Activated T-cell treated with anti-CD3 and anti-CD28 coated beads, Interleukin-2, amount 50 U/mL, for 4 hours (primary cell): ENCODE results near the gene CSNK1A1L. TPM values are rescaled to one million over a fixed set of nuclear protein-coding genes. Genes with fewer than 3 reads are reported as not detected.

Source experiments
- ATAC-seq, 2 donors: fragments of 200-7000 bp; cut with Tn5 transposase; one replicate each; pipeline ENCODE4 v1.10.0; 2021
- DNase-seq: peaks from one replicate; pipeline ENCODE4 v3.0.0-alpha.2; 2020
- H3K27me3 Mint-ChIP-seq: one replicate; pipeline ENCODE4 v1.8.0; 2021; ENCODE audit warnings: low read depth, mixed read lengths
- H3K36me3 Mint-ChIP-seq: one replicate; pipeline ENCODE4 v1.8.0; 2022; ENCODE audit warnings: mixed read lengths; ENCODE audit not compliant: insufficient read depth
- H3K4me1 Mint-ChIP-seq: one replicate; pipeline ENCODE4 v1.8.0; 2021; ENCODE audit warnings: low read depth, mixed read lengths
- H3K4me3 Mint-ChIP-seq: one replicate; pipeline ENCODE4 v1.8.0; 2021; ENCODE audit warnings: mild to moderate bottlenecking, moderate library complexity, mixed read lengths
- H3K9me3 Mint-ChIP-seq: one replicate; pipeline ENCODE4 v1.8.0; 2021; ENCODE audit warnings: mixed read lengths
- total RNA-seq, 3 donors: library from RNA; stranded (reverse); gene quantifications; one replicate each; pipeline ENCODE4 v1.2.1, GENCODE V29; 2021

Gene CSNK1A1L
- total RNA-seq, 3 donors from 2014 or later = not detected

- H3K4me1 Mint-ChIP-seq = no peaks in the 10 kb centered on the region
- no peaks in the 10 kb centered on the region for H3K36me3 Mint-ChIP-seq
- no peak for DNase-seq
- no peak overlapping the region for H3K4me3 Mint-ChIP-seq
- H3K27me3 Mint-ChIP-seq = peaks cover 2% of the 10 kb centered on the region
- peaks cover 3% of the 10 kb centered on the region for H3K9me3 Mint-ChIP-seq
- ATAC-seq = no peak
Observed at GRCh38 chr13:37129866-37130265, 24.4 kb upstream of the CSNK1A1L start.

- Mint-ChIP-seq H3K27me3 (peaks cover 2% of the 10 kb centered on the region), H3K4me3 (no peak overlapping the region), H3K36me3 (no peaks in the 10 kb centered on the region), H3K9me3 (peaks cover 3% of the 10 kb centered on the region), H3K4me1 (no peaks in the 10 kb centered on the region)
- DNase-seq (no peak), ATAC-seq (no peak)
Observed at GRCh38 chr13:37127691-37128241, 22.3 kb upstream of the CSNK1A1L start.

- no peaks in the 10 kb centered on the region for H3K36me3 Mint-ChIP-seq
- H3K4me3 Mint-ChIP-seq = no peak overlapping the region
- DNase-seq (no peak), ATAC-seq (no peak)
- H3K27me3 Mint-ChIP-seq = peaks cover 5% of the 10 kb centered on the region
- no peaks in the 10 kb centered on the region for H3K4me1 Mint-ChIP-seq
- no peaks in the 10 kb centered on the region for H3K9me3 Mint-ChIP-seq
Observed at GRCh38 chr13:37123337-37123736, 17.9 kb upstream of the CSNK1A1L start.

GRCh38 chr13:37118016-37118415, 12.6 kb upstream of the CSNK1A1L start:
- no peak overlapping the region for H3K4me3 Mint-ChIP-seq
- peaks cover 5% of the 10 kb centered on the region for H3K27me3 Mint-ChIP-seq
- H3K4me1 Mint-ChIP-seq = no peaks in the 10 kb centered on the region
- no peaks in the 10 kb centered on the region for H3K9me3 Mint-ChIP-seq
- DNase-seq = no peak
- no peaks in the 10 kb centered on the region for H3K36me3 Mint-ChIP-seq
- no peak for ATAC-seq

GRCh38 chr13:37114250-37114649, 8.8 kb upstream of the CSNK1A1L start:
- Mint-ChIP-seq H3K4me3 (no peak overlapping the region), H3K36me3 (no peaks in the 10 kb centered on the region), H3K27me3 (peaks cover 2% of the 10 kb centered on the region), H3K4me1 (no peaks in the 10 kb centered on the region), H3K9me3 (no peaks in the 10 kb centered on the region)
- no peak for ATAC-seq
- DNase-seq = no peak

GRCh38 chr13:37113534-37113933, 8.1 kb upstream of the CSNK1A1L start:
- H3K27me3 Mint-ChIP-seq = peaks cover 2% of the 10 kb centered on the region
- ATAC-seq = no peak
- H3K4me1 Mint-ChIP-seq = no peaks in the 10 kb centered on the region
- no peaks in the 10 kb centered on the region for H3K36me3 Mint-ChIP-seq
- H3K9me3 Mint-ChIP-seq = no peaks in the 10 kb centered on the region
- no peak for DNase-seq
- H3K4me3 Mint-ChIP-seq = no peak overlapping the region

- H3K27me3 Mint-ChIP-seq = peaks cover 11% of the 10 kb centered on the region
- H3K4me1 Mint-ChIP-seq = no peaks in the 10 kb centered on the region
- no peaks in the 10 kb centered on the region for H3K9me3 Mint-ChIP-seq
- no peaks in the 10 kb centered on the region for H3K36me3 Mint-ChIP-seq
- no peak for DNase-seq
- ATAC-seq = no peak
- H3K4me3 Mint-ChIP-seq = no peak overlapping the region
Observed at GRCh38 chr13:37109051-37109678, 3.7 kb upstream of the CSNK1A1L start.

- no peaks in the 10 kb centered on the region for H3K4me1 Mint-ChIP-seq
- no peak overlapping the region for H3K4me3 Mint-ChIP-seq
- no peaks in the 10 kb centered on the region for H3K9me3 Mint-ChIP-seq
- ATAC-seq (no peak), DNase-seq (no peak)
- H3K27me3 Mint-ChIP-seq = peaks cover 10% of the 10 kb centered on the region
- no peaks in the 10 kb centered on the region for H3K36me3 Mint-ChIP-seq
Observed at GRCh38 chr13:37107868-37108267, 2.4 kb upstream of the CSNK1A1L start.

GRCh38 chr13:37107456-37107855, 2.0 kb upstream of the CSNK1A1L start:
- Mint-ChIP-seq H3K27me3 (peaks cover 10% of the 10 kb centered on the region), H3K9me3 (no peaks in the 10 kb centered on the region), H3K4me3 (no peak overlapping the region), H3K4me1 (no peaks in the 10 kb centered on the region), H3K36me3 (no peaks in the 10 kb centered on the region)
- no peak for DNase-seq
- no peak for ATAC-seq

GRCh38 chr13:37106642-37107041, 1.2 kb upstream of the CSNK1A1L start:
- Mint-ChIP-seq H3K4me1 (no peaks in the 10 kb centered on the region), H3K9me3 (no peaks in the 10 kb centered on the region), H3K36me3 (no peaks in the 10 kb centered on the region), H3K4me3 (no peak overlapping the region), H3K27me3 (peaks cover 13% of the 10 kb centered on the region)
- ATAC-seq (no peak), DNase-seq (no peak)

GRCh38 chr13:37102896-37103295, 2.6 kb downstream of the CSNK1A1L start:
- Mint-ChIP-seq H3K36me3 (no peaks in the 10 kb centered on the region), H3K27me3 (peaks cover 19% of the 10 kb centered on the region), H3K9me3 (no peaks in the 10 kb centered on the region), H3K4me1 (no peaks in the 10 kb centered on the region), H3K4me3 (no peak overlapping the region)
- ATAC-seq (no peak), DNase-seq (no peak)

GRCh38 chr13:37101201-37101600, 4.3 kb downstream of the CSNK1A1L start:
- Mint-ChIP-seq H3K4me1 (no peaks in the 10 kb centered on the region), H3K9me3 (no peaks in the 10 kb centered on the region), H3K27me3 (peaks cover 15% of the 10 kb centered on the region), H3K4me3 (no peak overlapping the region), H3K36me3 (no peaks in the 10 kb centered on the region)
- no peak for DNase-seq
- ATAC-seq = no peak

GRCh38 chr13:37100731-37101130, 4.7 kb downstream of the CSNK1A1L start:
- no peak overlapping the region for H3K4me3 Mint-ChIP-seq
- H3K27me3 Mint-ChIP-seq = peaks cover 12% of the 10 kb centered on the region
- H3K4me1 Mint-ChIP-seq = no peaks in the 10 kb centered on the region
- no peaks in the 10 kb centered on the region for H3K36me3 Mint-ChIP-seq
- DNase-seq (no peak), ATAC-seq (no peak)
- H3K9me3 Mint-ChIP-seq = no peaks in the 10 kb centered on the region

GRCh38 chr13:37097076-37097475, 8.4 kb downstream of the CSNK1A1L start:
- DNase-seq = no peak
- no peaks in the 10 kb centered on the region for H3K36me3 Mint-ChIP-seq
- H3K4me3 Mint-ChIP-seq = no peak overlapping the region
- H3K27me3 Mint-ChIP-seq = peaks cover 9% of the 10 kb centered on the region
- ATAC-seq = no peak
- H3K4me1 Mint-ChIP-seq = no peaks in the 10 kb centered on the region
- H3K9me3 Mint-ChIP-seq = no peaks in the 10 kb centered on the region

- ATAC-seq = no peak
- H3K36me3 Mint-ChIP-seq = no peaks in the 10 kb centered on the region
Observed at GRCh38 chr13:37094840-37095239, 10.6 kb downstream of the CSNK1A1L start.

More at GRCh38 chr13:37094840-37095239, 10.6 kb downstream of the CSNK1A1L start:
- no peak for DNase-seq
- H3K4me1 Mint-ChIP-seq = no peaks in the 10 kb centered on the region
- H3K4me3 Mint-ChIP-seq = no peak overlapping the region
- H3K9me3 Mint-ChIP-seq = no peaks in the 10 kb centered on the region
- H3K27me3 Mint-ChIP-seq = peaks cover 3% of the 10 kb centered on the region
